OCI-LY7 (cell line): ENCODE results near the gene SGMS1. TPM values are rescaled to one million over a fixed set of nuclear protein-coding genes. Genes with fewer than 3 reads are reported as not detected.

ENCODE experiments used
- BruUV-seq: library from RNA; stranded (reverse); fragments of 400-500 nt; replicated peaks from 2 replicates; lab custom pipeline; 2021; lab: Mats Ljungman, UMichigan
- CTCF ChIA-PET: fragments of 300-600 bp; sonication (Branson Sonifier 250); formaldehyde crosslinking; loops from one replicate; lab custom pipeline; 2022; ENCODE audit warnings: antibody characterized with exemption; ENCODE audit not compliant: unreplicated experiment; lab: Charles Lee
- POLR2A ChIA-PET: fragments of 300-600 bp; sonication (Branson Sonifier 250); formaldehyde crosslinking; loops from one replicate; lab custom pipeline; 2022; ENCODE audit warnings: antibody characterized with exemption; lab: Charles Lee
- DNase-seq: peaks from one replicate; pipeline ENCODE4 v3.0.0-alpha.2; 2015; ENCODE audit warnings: low spot score
- H2AFZ ChIP-seq: fragments of 200-600 bp; sonication (generic), shearing (Covaris generic); 2 replicates; pipeline ENCODE4 v1.6.1; 2014; ENCODE audit warnings: mild to moderate bottlenecking, antibody characterized with exemption, low read length, moderate library complexity
- H3K27ac ChIP-seq: fragments of 200-600 bp; sonication (generic); 2 replicates; pipeline ENCODE4 v1.5.1; 2014; ENCODE audit warnings: mixed run types, low read depth, mild to moderate bottlenecking, moderate library complexity, low read length, inconsistent platforms; ENCODE audit not compliant: poor library complexity, severe bottlenecking
- H3K36me3 ChIP-seq: fragments of 200-600 bp; sonication (generic); 2 replicates; pipeline ENCODE4 v1.6.1; 2014; ENCODE audit warnings: mild to moderate bottlenecking, antibody characterized with exemption, low read length, moderate library complexity, mixed read lengths; ENCODE audit not compliant: insufficient read depth
- H3K4me1 ChIP-seq: fragments of 200-600 bp; sonication (generic); 2 replicates; pipeline ENCODE4 v1.5.1; 2014; ENCODE audit warnings: mild to moderate bottlenecking, low read length; ENCODE audit not compliant: insufficient read depth, poor library complexity, severe bottlenecking
- H3K4me2 ChIP-seq: fragments of 200-600 bp; sonication (generic); 2 replicates; pipeline ENCODE4 v1.6.1; 2014; ENCODE audit warnings: mild to moderate bottlenecking, low read length
- H3K4me3 ChIP-seq: fragments of 200-600 bp; sonication (generic); 2 replicates; pipeline ENCODE4 v1.5.1; 2014; ENCODE audit warnings: mild to moderate bottlenecking, low read depth, low read length; ENCODE audit not compliant: poor library complexity, severe bottlenecking
- H3K79me2 ChIP-seq: fragments of 200-600 bp; sonication (generic); 2 replicates; pipeline ENCODE4 v1.6.1; 2016; ENCODE audit warnings: low read depth, mild to moderate bottlenecking, low read length, moderate library complexity, mixed read lengths; ENCODE audit not compliant: insufficient read depth
- H3K9me2 ChIP-seq: fragments of 200-600 bp; sonication (generic); 2 replicates; pipeline ENCODE4 v1.6.1; 2016; ENCODE audit warnings: mild to moderate bottlenecking, low read length, mixed read lengths; ENCODE audit not compliant: insufficient read depth
- H3K9me3 ChIP-seq: fragments of 200-600 bp; sonication (generic); 2 replicates; pipeline ENCODE4 v1.6.1; 2014; ENCODE audit warnings: mild to moderate bottlenecking, mixed run types, low read length, mixed read lengths
- H4K20me1 ChIP-seq: fragments of 200-600 bp; sonication (generic); 2 replicates; pipeline ENCODE4 v1.6.1; 2014; ENCODE audit warnings: mild to moderate bottlenecking, antibody characterized with exemption, low read length, moderate library complexity, mixed read lengths; ENCODE audit not compliant: insufficient read depth
- EZH2phosphoT487 ChIP-seq: fragments of 200-600 bp; sonication (generic); IDR thresholded peaks from 2 replicates; pipeline ENCODE4 v1.6.1; 2018; ENCODE audit warnings: low read depth, borderline replicate concordance, mild to moderate bottlenecking, mixed run types, antibody characterized with exemption, low read length, moderate library complexity, mixed read lengths
- intact Hi-C: fragments of 100-400 bp; cut with micrococcal nuclease; formaldehyde crosslinking; loops from one replicate; pipeline ENCODE4 v1.10.0; 2022; ENCODE audit not compliant: unreplicated experiment
- total RNA-seq, 2 experiments: library from RNA; depleted of rRNA in 1 of 2; stranded (reverse); fragments of >200 nt in 1 of 2; shearing (Covaris generic) in 1 of 2; gene quantifications; 2 replicates each; pipeline ENCODE4 v1.2.3, GENCODE V29; 2014 to 2022
- TF ChIP-seq, protein P1 (sequence below): fragments of 200-600 bp; sonication (generic); conservative IDR thresholded peaks from 2 replicates; pipeline ENCODE4 v1.5.1; 2014; ENCODE audit warnings: mild to moderate bottlenecking, antibody characterized with exemption, low read length, moderate library complexity, mixed read lengths

Gene SGMS1
- total RNA-seq, 2 experiments from 2014 or later, result 45.4 to 57.5 TPM

DNA sequence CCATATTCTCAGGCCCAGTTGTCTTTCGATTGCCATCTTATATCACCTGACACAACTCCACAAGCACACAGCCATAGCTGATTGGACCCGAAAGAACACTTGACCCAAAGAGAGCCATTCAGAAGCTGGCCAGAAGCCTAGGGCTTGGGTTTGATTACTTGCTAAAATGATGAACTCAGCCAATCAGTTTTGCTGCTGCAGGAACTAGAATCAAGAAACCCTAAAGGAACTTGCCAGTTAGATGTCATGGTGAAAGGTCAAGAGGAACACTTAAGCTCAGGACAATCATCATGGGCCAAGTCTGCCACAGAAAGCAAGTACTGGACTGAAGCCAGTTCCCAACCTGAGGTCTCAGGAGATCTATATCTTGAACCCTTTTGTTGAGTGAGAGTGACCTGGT, 150.0 kb downstream of the SGMS1 start:
- Histone ChIP-seq H4K20me1 (no peaks in the 10 kb centered on the region), H3K4me2 (no peak overlapping the region), H3K9me3 (peaks cover 12% of the 10 kb centered on the region), H3K36me3 (peaks cover 22% of the 10 kb centered on the region), H3K4me3 (no peak overlapping the region), H2AFZ (no peak overlapping the region), H3K27ac (no peak overlapping the region), H3K79me2 (no peaks in the 10 kb centered on the region), H3K9me2 (no peaks in the 10 kb centered on the region), H3K4me1 (no peaks in the 10 kb centered on the region)
- TF ChIP-seq, protein P1, sequence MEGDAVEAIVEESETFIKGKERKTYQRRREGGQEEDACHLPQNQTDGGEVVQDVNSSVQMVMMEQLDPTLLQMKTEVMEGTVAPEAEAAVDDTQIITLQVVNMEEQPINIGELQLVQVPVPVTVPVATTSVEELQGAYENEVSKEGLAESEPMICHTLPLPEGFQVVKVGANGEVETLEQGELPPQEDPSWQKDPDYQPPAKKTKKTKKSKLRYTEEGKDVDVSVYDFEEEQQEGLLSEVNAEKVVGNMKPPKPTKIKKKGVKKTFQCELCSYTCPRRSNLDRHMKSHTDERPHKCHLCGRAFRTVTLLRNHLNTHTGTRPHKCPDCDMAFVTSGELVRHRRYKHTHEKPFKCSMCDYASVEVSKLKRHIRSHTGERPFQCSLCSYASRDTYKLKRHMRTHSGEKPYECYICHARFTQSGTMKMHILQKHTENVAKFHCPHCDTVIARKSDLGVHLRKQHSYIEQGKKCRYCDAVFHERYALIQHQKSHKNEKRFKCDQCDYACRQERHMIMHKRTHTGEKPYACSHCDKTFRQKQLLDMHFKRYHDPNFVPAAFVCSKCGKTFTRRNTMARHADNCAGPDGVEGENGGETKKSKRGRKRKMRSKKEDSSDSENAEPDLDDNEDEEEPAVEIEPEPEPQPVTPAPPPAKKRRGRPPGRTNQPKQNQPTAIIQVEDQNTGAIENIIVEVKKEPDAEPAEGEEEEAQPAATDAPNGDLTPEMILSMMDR, result no peak
- no peak for TF ChIP-seq EZH2phosphoT487
- ChIA-PET CTCF (no interaction called here), POLR2A (interaction anchor here (0.6 kb wide), 1 partner anchor 1159 kb away, joined by 3 read pairs; no protein-coding TSS in a partner anchor)
- intact Hi-C loops, result no loop called here
- BruUV-seq, result no TSS peak
- DNase-seq, result no peak

DNA sequence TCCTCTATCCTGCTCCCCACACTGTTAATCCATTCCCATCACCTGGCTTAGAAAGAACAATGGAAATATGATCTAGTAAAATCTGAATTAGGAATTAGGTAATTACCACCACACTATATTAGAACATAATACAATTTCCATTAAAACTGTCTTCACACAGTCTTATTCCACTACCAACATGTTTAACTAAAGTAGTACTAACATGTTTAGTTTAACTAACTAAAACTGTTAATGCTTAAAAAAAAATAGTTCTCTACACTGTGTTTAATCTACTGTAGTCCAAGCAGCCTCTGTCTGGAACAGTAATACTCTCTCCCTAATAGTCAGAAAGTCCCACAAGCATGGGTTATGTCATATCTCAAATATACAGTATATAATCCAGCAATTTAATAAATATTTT, 150.8 kb downstream of the SGMS1 start:
- Histone ChIP-seq H3K79me2 (no peaks in the 10 kb centered on the region), H2AFZ (no peak overlapping the region), H4K20me1 (no peaks in the 10 kb centered on the region), H3K4me2 (no peak overlapping the region), H3K9me2 (no peaks in the 10 kb centered on the region), H3K9me3 (peaks cover 12% of the 10 kb centered on the region), H3K27ac (no peak overlapping the region), H3K4me3 (no peak overlapping the region), H3K36me3 (peaks cover 16% of the 10 kb centered on the region), H3K4me1 (no peaks in the 10 kb centered on the region)
- intact Hi-C loops, result no loop called here
- ChIA-PET POLR2A (no interaction called here), CTCF (no interaction called here)
- BruUV-seq, result no TSS peak
- no peak for DNase-seq
- TF ChIP-seq, protein P1, result no peak
- no peak for TF ChIP-seq EZH2phosphoT487

DNA sequence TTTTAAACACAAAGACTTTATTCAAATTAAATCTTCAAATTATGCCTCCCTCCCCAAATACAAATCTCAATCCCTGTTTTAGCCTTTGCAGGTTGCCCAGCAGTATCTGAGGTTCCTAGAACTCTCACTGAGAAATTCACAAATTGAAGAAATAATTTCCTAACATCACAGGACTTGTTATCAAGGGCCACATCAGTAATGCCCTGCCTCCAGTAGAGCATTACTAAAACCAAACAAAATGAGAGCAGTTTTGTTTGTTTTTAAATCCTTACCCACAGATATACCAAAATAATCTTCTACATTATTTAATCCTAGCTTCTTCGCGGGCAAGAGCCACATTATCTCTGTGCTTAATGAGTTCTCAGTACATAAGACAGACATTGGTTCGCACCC, 152.2 kb downstream of the SGMS1 start:
- POLR2A ChIA-PET, result interaction anchor here (0.5 to 1.5 kb wide), 3 partner anchors 11 to 176 kb away, joined by 3 to 5 read pairs (median 3); no protein-coding TSS in a partner anchor
- intact Hi-C loops, result no loop called here

More for the DNA sequence above, 152.2 kb downstream of the SGMS1 start:
- Histone ChIP-seq H3K4me3 (no peak overlapping the region), H3K79me2 (no peaks in the 10 kb centered on the region), H3K4me2 (no peak overlapping the region), H2AFZ (no peak overlapping the region), H3K9me2 (no peaks in the 10 kb centered on the region), H4K20me1 (no peaks in the 10 kb centered on the region), H3K27ac (no peak overlapping the region), H3K36me3 (peaks cover 2% of the 10 kb centered on the region), H3K4me1 (no peaks in the 10 kb centered on the region), H3K9me3 (peaks cover 2% of the 10 kb centered on the region; the same call in 1 of the 2 replicates)
- DNase-seq, result no peak
- TF ChIP-seq, protein P1, result no peak
- TF ChIP-seq EZH2phosphoT487, result no peak
- CTCF ChIA-PET, result no interaction called here
- BruUV-seq, result no TSS peak
